HG03565 (cell line): ENCODE measurements around the gene VENTX.
A peak's percentile ranks its signal among the peaks of the same experiment; 100 is the strongest.

ENCODE experiments used
- ATAC-seq: cut with Tn5 transposase; IDR thresholded peaks from one replicate; pipeline ENCODE4 v1.9.1; 2021; ENCODE audit warnings: mild to moderate bottlenecking, moderate library complexity; ENCODE audit not compliant: unreplicated experiment

Gene VENTX

GRCh38 chr10:133270773-133271297 lies 33.2 kb downstream of the VENTX start:
- no peak for ATAC-seq

- no peak for ATAC-seq
Measured at GRCh38 chr10:133271521-133272300, 34.1 kb downstream of the VENTX start.

- no peak for ATAC-seq
Measured at GRCh38 chr10:133272301-133272963, 34.8 kb downstream of the VENTX start.

- no peak for ATAC-seq
Measured at GRCh38 chr10:133272964-133273420, 35.3 kb downstream of the VENTX start.

- no peak for ATAC-seq
Measured at GRCh38 chr10:133273534-133274143, 36.0 kb downstream of the VENTX start.

GRCh38 chr10:133274751-133275683 lies 37.4 kb downstream of the VENTX start:
- peak; percentile 32 for ATAC-seq

- peak; percentile 31 for ATAC-seq
Measured at GRCh38 chr10:133275684-133276092, 38.0 kb downstream of the VENTX start.

GRCh38 chr10:133276100-133276434 lies 38.4 kb downstream of the VENTX start:
- ATAC-seq: no peak

GRCh38 chr10:133276435-133277201 lies 39.0 kb downstream of the VENTX start, which contains the start of gene ADAM8:
TSS of gene ADAM8 (minus strand) at chr10:133276868. CDS start at chr10:133276817, 51 bp downstream.
- ATAC-seq: peak; percentile 31

- no peak for ATAC-seq
Measured at GRCh38 chr10:133277277-133277992, 39.8 kb downstream of the VENTX start.

- ATAC-seq: no peak
Measured at GRCh38 chr10:133277993-133278576, 40.4 kb downstream of the VENTX start.

- no peak for ATAC-seq
Measured at GRCh38 chr10:133278577-133279265, 41.1 kb downstream of the VENTX start.

GRCh38 chr10:133279326-133280226 lies 41.9 kb downstream of the VENTX start:
- no peak for ATAC-seq

- no peak for ATAC-seq
Measured at GRCh38 chr10:133280391-133281059, 42.9 kb downstream of the VENTX start.

GRCh38 chr10:133281084-133281483 lies 43.4 kb downstream of the VENTX start:
- no peak for ATAC-seq

GRCh38 chr10:133281628-133282372 lies 44.1 kb downstream of the VENTX start:
- no peak for ATAC-seq
